Measurements from ENCODE around the gene GBP6.
"Not testable (repeated sequence)": the region's sequence is repeated elsewhere in the genome, so short reads cannot be mapped to it uniquely, and the experiment has no call there.

GBP6 gene

DNA sequence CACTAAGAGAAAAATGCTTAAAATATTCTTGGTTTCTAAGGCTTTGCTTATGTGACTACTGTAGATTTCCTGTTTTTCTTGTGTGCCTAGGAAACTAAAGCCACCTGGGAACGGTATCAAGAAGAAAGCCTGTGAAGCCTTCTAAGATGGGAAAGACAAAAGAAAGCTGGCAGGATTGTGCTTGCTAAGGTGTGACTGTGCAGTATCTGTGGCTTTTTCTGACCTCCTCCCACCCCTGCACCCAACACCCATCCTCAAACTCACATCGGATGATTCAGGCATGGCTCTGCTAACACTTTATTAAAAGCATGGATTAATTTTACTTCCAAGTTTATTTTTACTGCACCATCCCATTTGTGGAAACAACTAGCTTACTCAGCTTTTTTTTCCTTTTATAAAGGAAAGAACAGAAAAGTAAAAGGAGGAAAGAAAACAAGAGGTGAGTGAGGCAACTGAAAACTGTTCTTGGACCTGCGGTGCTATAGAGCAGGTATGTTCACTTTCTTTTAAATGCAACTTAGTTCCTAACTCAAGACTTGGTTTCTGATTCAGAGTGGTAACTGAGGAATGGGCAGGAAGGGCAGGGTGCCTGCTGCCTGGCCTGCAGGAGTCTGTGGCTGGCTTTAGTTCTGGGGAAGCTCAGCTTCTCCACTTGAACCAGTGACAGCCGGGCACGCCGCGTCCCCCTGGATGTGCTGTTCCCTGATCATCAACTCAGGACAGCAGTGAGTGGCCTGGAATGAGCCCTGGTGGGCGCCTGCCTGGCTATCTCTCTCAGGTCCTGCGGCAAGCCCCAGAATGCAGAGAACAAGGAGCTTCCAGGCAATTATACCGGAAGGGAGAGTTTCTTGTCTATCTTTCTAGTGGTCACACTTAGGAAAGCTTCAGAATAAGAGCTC is at the start of gene GBP6:
TSS of gene GBP6 (plus strand) at position 422 of the 899 bp plus-strand sequence. CDS start 4,493 bp downstream, outside the sequence.
- TF ChIP-seq, protein P1, sequence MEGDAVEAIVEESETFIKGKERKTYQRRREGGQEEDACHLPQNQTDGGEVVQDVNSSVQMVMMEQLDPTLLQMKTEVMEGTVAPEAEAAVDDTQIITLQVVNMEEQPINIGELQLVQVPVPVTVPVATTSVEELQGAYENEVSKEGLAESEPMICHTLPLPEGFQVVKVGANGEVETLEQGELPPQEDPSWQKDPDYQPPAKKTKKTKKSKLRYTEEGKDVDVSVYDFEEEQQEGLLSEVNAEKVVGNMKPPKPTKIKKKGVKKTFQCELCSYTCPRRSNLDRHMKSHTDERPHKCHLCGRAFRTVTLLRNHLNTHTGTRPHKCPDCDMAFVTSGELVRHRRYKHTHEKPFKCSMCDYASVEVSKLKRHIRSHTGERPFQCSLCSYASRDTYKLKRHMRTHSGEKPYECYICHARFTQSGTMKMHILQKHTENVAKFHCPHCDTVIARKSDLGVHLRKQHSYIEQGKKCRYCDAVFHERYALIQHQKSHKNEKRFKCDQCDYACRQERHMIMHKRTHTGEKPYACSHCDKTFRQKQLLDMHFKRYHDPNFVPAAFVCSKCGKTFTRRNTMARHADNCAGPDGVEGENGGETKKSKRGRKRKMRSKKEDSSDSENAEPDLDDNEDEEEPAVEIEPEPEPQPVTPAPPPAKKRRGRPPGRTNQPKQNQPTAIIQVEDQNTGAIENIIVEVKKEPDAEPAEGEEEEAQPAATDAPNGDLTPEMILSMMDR (conservative IDR thresholded peaks at IDR 0.05), result no peak
- TF ChIP-seq ZFX (IDR thresholded peaks at IDR 0.05), result no peak
- no peak within 1 kb of the TSS for H3K27ac ChIP-seq

GRCh38 chr1:89322402-89322801 is 41.5 kb upstream of the GBP6 start:
- no peak for TF ChIP-seq ZFX (IDR thresholded peaks at IDR 0.05)
- TF ChIP-seq, protein P1 (conservative IDR thresholded peaks at IDR 0.05), result no peak
- H3K27ac ChIP-seq, result no peak overlapping the region

- H3K27ac ChIP-seq, result no peak overlapping the region
- no peak for TF ChIP-seq ZFX (IDR thresholded peaks at IDR 0.05)
- TF ChIP-seq, protein P1 (conservative IDR thresholded peaks at IDR 0.05), result no peak
These were observed 32.0 kb upstream of the GBP6 start for GRCh38 chr1:89331890-89332289.

GRCh38 chr1:89332461-89332860 is 31.4 kb upstream of the GBP6 start:
- H3K27ac ChIP-seq, result no peak overlapping the region
- TF ChIP-seq, protein P1 (conservative IDR thresholded peaks at IDR 0.05), result no peak
- TF ChIP-seq ZFX (IDR thresholded peaks at IDR 0.05), result no peak

- TF ChIP-seq ZFX (IDR thresholded peaks at IDR 0.05), result no peak
- TF ChIP-seq, protein P1 (conservative IDR thresholded peaks at IDR 0.05), result no peak
These were observed 28.4 kb upstream of the GBP6 start for GRCh38 chr1:89335486-89335885.

GRCh38 chr1:89337903-89338302 is 26.0 kb upstream of the GBP6 start:
- TF ChIP-seq, protein P1 (conservative IDR thresholded peaks at IDR 0.05), result no peak
- no peak for TF ChIP-seq ZFX (IDR thresholded peaks at IDR 0.05)
- H3K27ac ChIP-seq, result no peak overlapping the region

More at GRCh38 chr1:89335486-89335885, 28.4 kb upstream of the GBP6 start:
- H3K27ac ChIP-seq, result no peak overlapping the region

- TF ChIP-seq ZFX (IDR thresholded peaks at IDR 0.05), result no peak
- TF ChIP-seq, protein P1 (conservative IDR thresholded peaks at IDR 0.05), result no peak
- no peak overlapping the region for H3K27ac ChIP-seq
These were observed 24.8 kb upstream of the GBP6 start for GRCh38 chr1:89339039-89339438.

- not testable (repeated sequence) for H3K27ac ChIP-seq
These were observed 18.4 kb upstream of the GBP6 start for GRCh38 chr1:89345479-89345878.
